ENCODE measurements around the gene ARIH2. TPM values are rescaled to one million over a fixed set of nuclear protein-coding genes. Genes with fewer than 3 reads are reported as not detected.

Gene ARIH2
- total and polyA plus RNA-seq, 2 donors (not counting 3 experiments of a cell fraction or from before 2014, with no cell fraction given), result 59.7 to 85.5 TPM

GRCh38 chr3:48919215-48920138 is 835 bp downstream of the ARIH2 start:
- dilution Hi-C loops (cut with MboI; ENCODE audit: extremely low pct_ligation_motif_present, low sequenced_read_pairs), result no loop called here
- intact Hi-C loops (cut with micrococcal nuclease), result loop anchor here (1.0 to 5.0 kb wide), 2 partner anchors 21 to 202 kb away; partner anchors contain the start of genes IP6K2 and SLC25A20
- Histone ChIP-seq H3K4me3 (replicated peaks in 1 of 3; ENCODE audit: insufficient read depth in 1 of 3, low read depth in 1 of 3, low read length in 3 of 3) (peak overlapping the region; percentile 63 to 94 (median 84)), H3K36me3 (ENCODE audit: control insufficient read depth in 2 of 2, extremely low read depth in 1 of 2, insufficient read depth in 2 of 2, low read length in 2 of 2) (peaks cover 1 to 5% of the 10 kb centered on the region in 2 experiments), H3K9ac (replicated peaks; ENCODE audit: extremely low read depth, insufficient read depth, low read length) (peak overlapping the region; percentile 100), H3K27me3 (ENCODE audit: control insufficient read depth in 2 of 2, insufficient read depth in 2 of 2, low read length in 2 of 2) (no peaks in the 10 kb centered on the region), H3K4me2 (ENCODE audit: insufficient read depth, low read length) (peak overlapping the region; percentile 92), H4K20me1 (replicated peaks; ENCODE audit: control insufficient read depth, extremely low read depth, insufficient read depth, low read length) (peaks cover 4% of the 10 kb centered on the region), H3K9me1 (replicated peaks; ENCODE audit: control insufficient read depth, extremely low read depth, insufficient read depth, low read length) (no peaks in the 10 kb centered on the region), H3K9me3 (replicated peaks; ENCODE audit: control insufficient read depth, insufficient read depth, low read length) (no peaks in the 10 kb centered on the region), H3K4me1 (ENCODE audit: control insufficient read depth, extremely low read depth, insufficient read depth, low read length) (peaks cover 14% of the 10 kb centered on the region), H3K79me2 (ENCODE audit: control insufficient read depth, insufficient read depth, low read length) (peaks cover 43% of the 10 kb centered on the region), H2AFZ (ENCODE audit: low read depth, low read length) (peak overlapping the region; percentile 37), H3K27ac (ENCODE audit: insufficient read depth, low read depth, low read length) (peak overlapping the region; percentile 99)
- ChIA-PET POLR2A (interaction anchor here (0.5 to 1.8 kb wide), 3 partner anchors 10 to 1420 kb away, joined by 4 to 11 read pairs (median 5); partner anchors contain the start of gene IMPDH2), CTCF (interaction anchor here (0.6 to 3.2 kb wide), 8 partner anchors 10 to 180 kb away, joined by 3 to 31 read pairs (median 5); no protein-coding TSS in a partner anchor)
- DNase-seq (ENCODE audit: low read depth, low spot score) (peak; percentile 77), FAIRE-seq (peak; percentile 89)
- BruUV-seq (replicated peaks), result TSS peak; percentile 69
- TF ChIP-seq MAX (IDR thresholded peaks at IDR 0.05; ENCODE audit: insufficient read depth, insufficient read length), result no peak
- no peak for TF ChIP-seq EZH2 (IDR thresholded peaks at IDR 0.05; ENCODE audit: borderline replicate concordance, low read depth, low read length, severe bottlenecking)
- no peak for TF ChIP-seq POLR2AphosphoS5 (IDR thresholded peaks at IDR 0.05; ENCODE audit: insufficient read depth, low read depth, low read length)
- no peak for TF ChIP-seq JUN (IDR thresholded peaks at IDR 0.05; ENCODE audit: borderline replicate concordance, insufficient read depth, insufficient read length, low read depth)
- no peak for TF ChIP-seq CTCF (IDR thresholded peaks at IDR 0.05; ENCODE audit: extremely low read depth in 1 of 2, insufficient read depth in 1 of 2, low read depth in 1 of 2, low read length in 2 of 2)
- TF ChIP-seq MYC (IDR thresholded peaks at IDR 0.05; ENCODE audit: low read depth, low read length), result no peak
- TF ChIP-seq POLR2A (IDR thresholded peaks at IDR 0.05; ENCODE audit: low read depth, low read length), result no peak
- no peak for TF ChIP-seq FOS (IDR thresholded peaks at IDR 0.05; ENCODE audit: borderline replicate concordance, insufficient read depth, low read length)
- TF ChIP-seq GATA2 (IDR thresholded peaks at IDR 0.05; ENCODE audit: insufficient read depth, insufficient read length, low read depth, low read length), result no peak

All from endothelial cell of umbilical vein (primary cell).